Measurements from ENCODE around the gene MYO1D.

DNA sequence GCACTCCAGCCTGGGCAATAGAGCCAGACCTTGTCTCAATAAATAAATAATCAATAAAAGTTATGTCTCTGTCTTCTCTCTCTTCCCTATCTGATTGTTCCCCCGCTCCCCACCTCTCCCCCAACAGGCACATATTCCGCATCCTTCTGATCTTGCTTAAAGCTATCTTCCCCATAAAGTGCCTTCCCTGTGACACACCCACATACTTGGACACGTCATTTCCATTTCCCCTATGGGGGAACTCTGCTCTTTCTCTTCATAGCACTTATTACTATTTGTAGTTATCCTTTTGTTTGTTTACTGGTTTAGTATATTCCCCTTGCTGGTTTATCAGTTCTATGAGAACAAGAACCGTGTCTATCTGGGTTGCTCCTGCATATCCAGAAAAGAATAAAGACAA, 14.9 kb downstream of the MYO1D start:
- TF ChIP-seq, protein P1, sequence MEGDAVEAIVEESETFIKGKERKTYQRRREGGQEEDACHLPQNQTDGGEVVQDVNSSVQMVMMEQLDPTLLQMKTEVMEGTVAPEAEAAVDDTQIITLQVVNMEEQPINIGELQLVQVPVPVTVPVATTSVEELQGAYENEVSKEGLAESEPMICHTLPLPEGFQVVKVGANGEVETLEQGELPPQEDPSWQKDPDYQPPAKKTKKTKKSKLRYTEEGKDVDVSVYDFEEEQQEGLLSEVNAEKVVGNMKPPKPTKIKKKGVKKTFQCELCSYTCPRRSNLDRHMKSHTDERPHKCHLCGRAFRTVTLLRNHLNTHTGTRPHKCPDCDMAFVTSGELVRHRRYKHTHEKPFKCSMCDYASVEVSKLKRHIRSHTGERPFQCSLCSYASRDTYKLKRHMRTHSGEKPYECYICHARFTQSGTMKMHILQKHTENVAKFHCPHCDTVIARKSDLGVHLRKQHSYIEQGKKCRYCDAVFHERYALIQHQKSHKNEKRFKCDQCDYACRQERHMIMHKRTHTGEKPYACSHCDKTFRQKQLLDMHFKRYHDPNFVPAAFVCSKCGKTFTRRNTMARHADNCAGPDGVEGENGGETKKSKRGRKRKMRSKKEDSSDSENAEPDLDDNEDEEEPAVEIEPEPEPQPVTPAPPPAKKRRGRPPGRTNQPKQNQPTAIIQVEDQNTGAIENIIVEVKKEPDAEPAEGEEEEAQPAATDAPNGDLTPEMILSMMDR (IDR thresholded peaks at IDR 0.05; ENCODE audit: low read depth, low read length), result no peak
- TF ChIP-seq EZH2phosphoT487 (IDR thresholded peaks at IDR 0.05; ENCODE audit: low read depth), result no peak

All from OCI-LY3 (cell line).